Peyer's patch (tissue), 4 donors: ENCODE data around the gene KLHL2.

Experiments
- POLR2A ChIP-seq, 2 donors: fragments of 450-650 bp; IDR thresholded peaks; one replicate each; pipeline ENCODE4 v1.5.1; 2017; ENCODE audit warnings: antibody characterized with exemption in 2 of 2, mild to moderate bottlenecking in 2 of 2, moderate library complexity in 2 of 2
- TF ChIP-seq, protein P1 (sequence below), 6 experiments: fragments of 450-650 bp in 4 of 6; fragments of 200-600 bp in 2 of 6; sonication (generic) in 1 of 6; IDR thresholded peaks; one replicate each; pipeline ENCODE4 v1.5.1; 2017 to 2019; ENCODE audit warnings: antibody characterized with exemption in 6 of 6, mild to moderate bottlenecking in 3 of 6, moderate library complexity in 1 of 6

DNA sequence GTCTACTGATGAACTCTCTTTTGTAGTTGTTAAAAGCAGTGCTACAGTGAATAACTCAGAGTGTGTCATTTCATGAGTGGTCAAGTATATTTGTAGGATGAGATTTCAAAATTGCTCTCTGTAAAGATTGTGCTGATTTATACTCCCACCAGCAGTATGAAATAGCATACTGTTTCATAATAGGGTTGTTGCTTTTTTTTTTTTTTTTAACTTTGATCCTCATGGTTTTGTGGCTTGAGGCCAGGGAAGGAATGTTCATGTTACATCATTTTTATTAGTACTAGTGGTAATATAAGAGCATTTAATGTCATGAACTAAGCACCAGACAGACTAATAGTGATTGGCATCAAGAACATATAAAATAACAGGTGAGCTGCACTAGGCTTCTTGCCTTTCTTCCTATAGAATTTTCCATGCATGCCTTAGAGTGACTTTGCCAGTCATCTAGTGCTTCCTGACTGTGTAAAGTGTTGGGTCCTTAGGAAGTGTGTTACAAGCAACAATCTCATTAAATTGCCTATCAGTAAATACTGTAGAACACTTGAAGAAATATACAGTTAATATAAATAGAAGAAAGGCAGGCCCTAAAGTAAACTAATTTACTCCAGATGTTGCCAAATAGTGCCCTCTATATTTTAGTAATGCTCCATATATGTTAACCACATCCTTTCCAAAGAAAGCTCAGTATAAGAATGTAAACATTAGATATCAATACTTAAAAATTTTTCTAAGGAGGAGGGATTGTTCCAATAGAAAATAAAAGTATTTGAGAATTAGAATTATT is 81.5 kb downstream of the KLHL2 start:
- TF ChIP-seq, protein P1, sequence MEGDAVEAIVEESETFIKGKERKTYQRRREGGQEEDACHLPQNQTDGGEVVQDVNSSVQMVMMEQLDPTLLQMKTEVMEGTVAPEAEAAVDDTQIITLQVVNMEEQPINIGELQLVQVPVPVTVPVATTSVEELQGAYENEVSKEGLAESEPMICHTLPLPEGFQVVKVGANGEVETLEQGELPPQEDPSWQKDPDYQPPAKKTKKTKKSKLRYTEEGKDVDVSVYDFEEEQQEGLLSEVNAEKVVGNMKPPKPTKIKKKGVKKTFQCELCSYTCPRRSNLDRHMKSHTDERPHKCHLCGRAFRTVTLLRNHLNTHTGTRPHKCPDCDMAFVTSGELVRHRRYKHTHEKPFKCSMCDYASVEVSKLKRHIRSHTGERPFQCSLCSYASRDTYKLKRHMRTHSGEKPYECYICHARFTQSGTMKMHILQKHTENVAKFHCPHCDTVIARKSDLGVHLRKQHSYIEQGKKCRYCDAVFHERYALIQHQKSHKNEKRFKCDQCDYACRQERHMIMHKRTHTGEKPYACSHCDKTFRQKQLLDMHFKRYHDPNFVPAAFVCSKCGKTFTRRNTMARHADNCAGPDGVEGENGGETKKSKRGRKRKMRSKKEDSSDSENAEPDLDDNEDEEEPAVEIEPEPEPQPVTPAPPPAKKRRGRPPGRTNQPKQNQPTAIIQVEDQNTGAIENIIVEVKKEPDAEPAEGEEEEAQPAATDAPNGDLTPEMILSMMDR (IDR thresholded peaks at IDR 0.05), result no peak
- no peak for TF ChIP-seq POLR2A (IDR thresholded peaks at IDR 0.05)
